ENCODE measurements around the gene AQP4. TPM values are rescaled to one million over a fixed set of nuclear protein-coding genes. Genes with fewer than 3 reads are reported as not detected.

The AQP4 gene
- total RNA-seq, 4 donors from 2014 or later, result 9.9 to 24.9 (median 15.3) TPM

DNA sequence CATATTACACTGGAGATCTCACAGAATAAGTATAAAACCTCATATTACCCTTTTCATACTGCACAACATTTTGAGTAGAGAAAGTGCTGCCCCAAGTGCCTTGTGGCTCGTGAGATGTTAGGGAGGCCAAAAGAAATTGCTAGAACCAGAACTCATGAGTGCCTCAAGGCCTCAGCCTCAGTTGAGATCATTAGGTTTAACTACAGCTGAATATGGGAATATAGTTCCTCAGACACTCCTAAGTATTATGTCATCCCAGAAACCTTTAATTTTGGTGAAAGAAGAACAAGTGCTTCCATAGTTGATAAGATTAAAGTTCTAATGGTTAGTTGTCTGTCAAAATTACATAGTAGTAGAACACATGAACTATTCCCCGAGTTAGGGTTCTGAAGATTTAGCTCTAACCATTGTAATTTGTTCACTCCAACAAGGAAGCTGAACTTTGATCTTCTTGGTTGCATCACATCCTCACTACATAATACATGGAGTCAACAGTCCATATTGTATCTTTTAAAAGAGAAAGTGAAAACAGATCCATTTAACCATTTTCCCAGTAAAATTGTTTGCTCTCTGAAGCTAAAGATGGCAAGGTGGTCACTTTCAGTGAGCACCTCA is 9.6 kb upstream of the AQP4 start:
- TF ChIP-seq, protein P1, sequence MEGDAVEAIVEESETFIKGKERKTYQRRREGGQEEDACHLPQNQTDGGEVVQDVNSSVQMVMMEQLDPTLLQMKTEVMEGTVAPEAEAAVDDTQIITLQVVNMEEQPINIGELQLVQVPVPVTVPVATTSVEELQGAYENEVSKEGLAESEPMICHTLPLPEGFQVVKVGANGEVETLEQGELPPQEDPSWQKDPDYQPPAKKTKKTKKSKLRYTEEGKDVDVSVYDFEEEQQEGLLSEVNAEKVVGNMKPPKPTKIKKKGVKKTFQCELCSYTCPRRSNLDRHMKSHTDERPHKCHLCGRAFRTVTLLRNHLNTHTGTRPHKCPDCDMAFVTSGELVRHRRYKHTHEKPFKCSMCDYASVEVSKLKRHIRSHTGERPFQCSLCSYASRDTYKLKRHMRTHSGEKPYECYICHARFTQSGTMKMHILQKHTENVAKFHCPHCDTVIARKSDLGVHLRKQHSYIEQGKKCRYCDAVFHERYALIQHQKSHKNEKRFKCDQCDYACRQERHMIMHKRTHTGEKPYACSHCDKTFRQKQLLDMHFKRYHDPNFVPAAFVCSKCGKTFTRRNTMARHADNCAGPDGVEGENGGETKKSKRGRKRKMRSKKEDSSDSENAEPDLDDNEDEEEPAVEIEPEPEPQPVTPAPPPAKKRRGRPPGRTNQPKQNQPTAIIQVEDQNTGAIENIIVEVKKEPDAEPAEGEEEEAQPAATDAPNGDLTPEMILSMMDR (IDR thresholded peaks at IDR 0.05 in 4 of 5, conservative IDR thresholded peaks at IDR 0.05 in 1 of 5), result no peak
- no peak for TF ChIP-seq POLR2A (IDR thresholded peaks at IDR 0.05)
- in situ Hi-C loops (cut with MboI; ENCODE audit: low sequenced_read_pairs in 4 of 4), result no loop called here
- no peak overlapping the region for H3K4me3 ChIP-seq
- ATAC-seq (no peak), DNase-seq (no peak)
- intact Hi-C loops (cut with DNase I; ENCODE audit: low total_unique reads), result no loop called here
- H3K27ac ChIP-seq, result no peak overlapping the region
- no peaks in the 10 kb centered on the region for H3K36me3 ChIP-seq
- peaks cover 0 to 9% of the 10 kb centered on the region in 2 donors for H3K4me1 ChIP-seq
- H3K27me3 ChIP-seq, result no peaks in the 10 kb centered on the region
- H3K9me3 ChIP-seq, result no peaks in the 10 kb centered on the region

DNA sequence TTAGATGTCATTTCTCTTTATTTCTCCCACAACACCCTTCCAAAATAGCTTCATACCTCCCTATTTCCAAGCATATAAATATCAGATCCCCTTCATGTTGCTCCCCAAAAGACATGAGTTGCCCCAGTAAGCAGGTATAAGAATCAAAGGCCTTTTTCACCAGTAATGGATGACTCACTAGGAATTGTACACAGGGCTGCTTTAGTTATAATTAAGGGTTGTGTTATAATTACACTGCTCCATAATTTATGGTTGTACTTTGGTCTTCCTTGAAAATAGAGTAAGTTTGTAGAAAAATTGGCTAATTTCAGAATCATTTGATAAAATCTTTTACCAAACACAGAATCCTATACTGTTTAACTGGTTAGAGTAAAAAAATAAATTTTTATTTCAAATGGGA is 8.8 kb upstream of the AQP4 start:
- ATAC-seq (no peak), DNase-seq (no peak)
- no peaks in the 10 kb centered on the region for H3K36me3 ChIP-seq
- no peak for TF ChIP-seq POLR2A (IDR thresholded peaks at IDR 0.05)
- TF ChIP-seq, protein P1 (IDR thresholded peaks at IDR 0.05 in 4 of 5, conservative IDR thresholded peaks at IDR 0.05 in 1 of 5), result no peak
- peaks cover 0 to 10% of the 10 kb centered on the region in 2 donors for H3K4me1 ChIP-seq
- in situ Hi-C loops (cut with MboI; ENCODE audit: low sequenced_read_pairs in 4 of 4), result loop anchor here in 1 of 4 donors (25.0 kb wide), 1 partner anchor 88 kb away; no protein-coding TSS in a partner anchor
- intact Hi-C loops (cut with DNase I; ENCODE audit: low total_unique reads), result no loop called here
- H3K9me3 ChIP-seq, result no peaks in the 10 kb centered on the region
- H3K27me3 ChIP-seq, result no peaks in the 10 kb centered on the region
- H3K27ac ChIP-seq, result no peak overlapping the region
- no peak overlapping the region for H3K4me3 ChIP-seq

DNA sequence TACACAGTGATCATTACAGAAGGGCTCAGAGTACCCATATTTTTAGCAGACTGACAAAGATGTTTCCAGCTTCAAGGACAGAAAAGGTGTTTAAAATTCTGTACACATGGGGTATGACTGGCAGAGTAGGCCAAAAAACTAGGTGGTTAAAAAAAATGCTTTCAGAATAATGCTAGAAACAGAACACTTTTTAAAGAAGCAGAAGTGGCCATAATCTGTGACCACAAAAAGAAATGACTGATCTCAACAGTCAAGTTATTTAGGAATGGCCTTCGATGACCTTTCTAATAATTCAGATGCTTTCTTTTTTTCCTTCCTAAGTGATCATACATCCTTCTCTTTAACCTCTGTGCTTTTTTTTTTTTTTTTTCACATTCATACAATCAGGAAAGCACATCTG is 4.1 kb upstream of the AQP4 start:
- no peak for DNase-seq
- no peak for ATAC-seq
- Histone ChIP-seq H3K4me1 (peaks cover 28 to 43% of the 10 kb centered on the region in 2 donors), H3K9me3 (no peaks in the 10 kb centered on the region), H3K27ac (peak overlapping the region; percentile 62 to 92 (median 80)), H3K4me3 (no peak overlapping the region), H3K27me3 (no peaks in the 10 kb centered on the region), H3K36me3 (no peaks in the 10 kb centered on the region)
- in situ Hi-C loops (cut with MboI; ENCODE audit: low sequenced_read_pairs in 4 of 4) (loop anchor here in 1 of 4 donors (25.0 kb wide), 1 partner anchor 93 kb away; no protein-coding TSS in a partner anchor), intact Hi-C loops (cut with DNase I; ENCODE audit: low total_unique reads) (loop anchor here (5.0 kb wide), 1 partner anchor 372 kb away; no protein-coding TSS in a partner anchor)
- TF ChIP-seq POLR2A (IDR thresholded peaks at IDR 0.05), result no peak
- TF ChIP-seq, protein P1 (IDR thresholded peaks at IDR 0.05 in 4 of 5, conservative IDR thresholded peaks at IDR 0.05 in 1 of 5), result no peak

DNA sequence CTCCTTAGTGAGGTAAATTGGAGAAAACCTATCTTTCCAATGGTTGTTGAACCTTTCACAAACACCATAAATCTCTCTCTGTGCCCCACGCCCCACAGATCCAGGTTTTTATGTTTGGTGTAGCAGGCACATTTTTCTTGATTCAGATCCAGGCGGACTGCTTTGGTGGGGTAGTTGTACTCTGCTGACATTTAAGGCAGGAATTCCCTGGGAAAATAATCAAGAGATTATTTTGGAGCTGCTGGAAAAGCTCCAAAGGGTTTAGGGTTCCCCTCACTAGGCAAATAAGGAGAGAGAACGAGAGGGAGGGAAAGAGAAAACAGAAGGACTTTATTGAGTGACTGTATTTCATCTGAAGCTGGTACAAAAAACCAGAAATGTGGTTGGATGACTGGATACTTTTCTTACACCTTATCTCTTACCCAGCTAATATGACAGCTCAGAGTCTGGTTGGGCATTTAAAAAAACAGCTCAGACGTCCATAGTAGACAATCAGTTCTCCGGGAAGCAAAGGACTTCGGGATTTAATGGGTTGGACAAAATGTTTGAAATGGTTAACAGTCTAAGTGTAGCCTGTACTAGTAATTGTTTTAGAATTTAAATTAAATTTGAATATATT is 3.6 kb upstream of the AQP4 start:
- H3K27me3 ChIP-seq, result no peaks in the 10 kb centered on the region
- in situ Hi-C loops (cut with MboI; ENCODE audit: low sequenced_read_pairs in 4 of 4), result loop anchor here in 1 of 4 donors (25.0 kb wide), 1 partner anchor 93 kb away; no protein-coding TSS in a partner anchor
- intact Hi-C loops (cut with DNase I; ENCODE audit: low total_unique reads), result loop anchor here (5.0 kb wide), 1 partner anchor 372 kb away; no protein-coding TSS in a partner anchor
- no peaks in the 10 kb centered on the region for H3K36me3 ChIP-seq
- H3K27ac ChIP-seq, result peak overlapping the region; percentile 62 to 92 (median 80)
- H3K9me3 ChIP-seq, result no peaks in the 10 kb centered on the region
- DNase-seq, result no peak
- ATAC-seq, result no peak
- peak overlapping the region; percentile 10 to 39 (median 27) for H3K4me3 ChIP-seq
- TF ChIP-seq, protein P1 (IDR thresholded peaks at IDR 0.05 in 4 of 5, conservative IDR thresholded peaks at IDR 0.05 in 1 of 5), result no peak
- no peak for TF ChIP-seq POLR2A (IDR thresholded peaks at IDR 0.05)
- H3K4me1 ChIP-seq, result peaks cover 28 to 48% of the 10 kb centered on the region in 2 donors

Measured in gastrocnemius medialis (tissue), 4 donors.